NCI-H2227 (cell line): ENCODE data around the gene LANCL1.

Experiments used
- DNase-seq: peaks from one replicate; lab custom pipeline; 2025; ENCODE audit not compliant: unreplicated experiment; lab: John Stamatoyannopoulos, UW

LANCL1 gene

GRCh38 chr2:210399440-210400041 lies 77.0 kb downstream of the LANCL1 start:
- DNase-seq = peak; percentile 15

- DNase-seq = no peak
These were observed 84.1 kb downstream of the LANCL1 start for GRCh38 chr2:210392469-210392881.

DNA sequence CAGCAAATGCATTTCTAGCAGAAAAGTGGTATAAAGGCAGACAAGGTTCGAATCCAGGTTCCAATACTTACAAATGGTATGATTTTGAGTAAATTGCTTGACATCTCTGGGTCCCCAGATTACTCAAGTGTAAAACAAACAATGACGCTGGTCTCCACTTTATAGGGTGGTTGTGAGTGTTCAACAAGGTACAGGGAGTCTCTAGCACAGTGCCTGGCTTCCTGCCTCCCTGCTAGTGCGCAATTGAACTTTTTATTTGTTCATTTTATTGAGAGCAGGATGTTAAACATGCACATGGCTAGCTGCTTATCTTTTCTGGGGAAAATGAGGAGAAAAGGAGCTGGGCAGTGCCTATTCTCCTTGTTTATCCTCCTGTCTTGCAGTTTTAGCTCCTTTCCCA lies 86.7 kb downstream of the LANCL1 start:
- no peak for DNase-seq

- no peak for DNase-seq
These were observed 88.4 kb downstream of the LANCL1 start for GRCh38 chr2:210388148-210388547.

- DNase-seq = no peak
These were observed 89.5 kb downstream of the LANCL1 start for GRCh38 chr2:210387074-210387473.
